GM19023 (cell line): Measurements from ENCODE around the gene OR2G6.
"Not testable (repeated sequence)": the region's sequence is repeated elsewhere in the genome, so short reads cannot be mapped to it uniquely, and the experiment has no call there.

Experiments
- ATAC-seq: cut with Tn5 transposase; IDR thresholded peaks from one replicate; pipeline ENCODE4 v1.9.1; 2021; ENCODE audit warnings: mild to moderate bottlenecking, moderate library complexity; ENCODE audit not compliant: unreplicated experiment

Gene OR2G6

DNA sequence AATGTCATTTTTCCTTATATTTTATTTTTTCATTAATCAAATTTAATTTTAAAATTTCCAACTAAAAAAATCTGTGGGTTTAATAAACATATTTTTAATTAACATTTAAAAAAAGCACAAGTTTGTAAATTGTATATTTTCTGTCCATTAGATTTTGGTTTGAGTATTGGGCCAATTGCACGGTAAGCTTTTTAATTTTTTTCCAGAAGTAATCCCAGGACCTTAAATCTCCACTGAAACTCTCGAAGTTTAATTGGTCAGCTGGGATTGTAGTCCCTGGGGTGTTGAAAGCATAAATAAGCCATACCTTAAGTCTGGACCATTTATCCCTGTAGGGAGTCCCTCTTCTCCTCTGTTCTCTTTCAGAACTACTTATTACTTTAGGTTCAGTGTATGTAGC is at the start of gene OR2G6:
TSS of gene OR2G6 (plus strand) at position 301 of the 400 bp plus-strand sequence. CDS start 13,574 bp downstream, outside the sequence.
- not testable (repeated sequence) for ATAC-seq

DNA sequence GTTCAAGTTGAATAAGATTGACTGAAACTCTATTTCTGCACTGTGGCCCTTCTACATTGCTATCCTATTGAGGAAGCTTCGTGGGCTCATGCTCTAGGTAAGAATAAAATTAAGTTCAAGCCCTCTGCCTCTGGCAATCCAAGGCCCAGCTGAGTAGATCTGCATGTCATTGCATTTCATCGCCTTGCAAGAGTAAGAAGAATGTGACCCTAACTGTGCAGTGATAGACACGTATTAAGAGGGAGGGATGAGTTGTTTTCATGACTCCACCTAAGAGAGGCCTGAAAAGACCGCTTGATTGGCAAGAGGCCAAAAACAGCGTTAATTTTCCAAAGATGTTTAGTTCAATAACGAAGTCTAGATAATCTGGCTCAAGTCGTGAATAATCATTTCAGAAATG is 48.8 kb upstream of the OR2G6 start:
- ATAC-seq, result not testable (repeated sequence)

DNA sequence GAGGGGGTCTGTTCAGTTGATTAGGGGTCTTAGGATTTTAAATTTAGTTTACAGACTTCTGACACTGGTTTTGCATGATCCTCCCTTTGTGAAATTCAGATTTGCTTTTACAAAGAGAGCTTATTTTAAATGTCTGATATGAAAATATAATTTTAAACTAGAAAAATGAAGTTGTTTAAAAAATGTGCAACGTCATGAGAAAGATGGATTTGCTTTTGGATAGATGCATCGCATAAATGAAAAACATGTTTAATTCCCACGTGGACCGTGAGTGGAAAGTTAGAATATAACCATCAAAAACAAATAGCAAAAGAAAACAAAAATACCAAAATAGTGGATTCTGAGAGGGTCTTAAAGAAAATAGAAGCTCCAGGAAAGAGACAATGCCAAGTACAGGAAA is 36.7 kb upstream of the OR2G6 start:
- ATAC-seq, result no peak

DNA sequence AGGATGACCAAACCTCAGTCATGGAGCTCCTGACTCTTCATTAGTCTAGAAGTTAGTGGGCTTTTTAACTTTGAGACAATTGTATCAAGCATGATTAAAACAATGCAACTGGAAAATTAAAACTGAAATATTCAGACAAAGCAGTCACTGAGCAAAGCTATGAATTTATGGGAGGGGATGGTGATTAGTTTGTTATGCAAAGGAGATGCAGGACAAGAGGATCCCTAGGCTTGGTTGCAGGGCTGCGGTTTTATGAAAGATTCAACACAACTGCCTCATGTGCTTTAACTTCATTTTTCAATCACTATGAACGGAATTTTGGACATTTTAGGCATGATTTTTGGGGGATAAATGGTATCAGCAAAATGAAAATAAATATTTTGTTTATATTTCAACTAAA is 35.8 kb upstream of the OR2G6 start:
- ATAC-seq, result not testable (repeated sequence)

DNA sequence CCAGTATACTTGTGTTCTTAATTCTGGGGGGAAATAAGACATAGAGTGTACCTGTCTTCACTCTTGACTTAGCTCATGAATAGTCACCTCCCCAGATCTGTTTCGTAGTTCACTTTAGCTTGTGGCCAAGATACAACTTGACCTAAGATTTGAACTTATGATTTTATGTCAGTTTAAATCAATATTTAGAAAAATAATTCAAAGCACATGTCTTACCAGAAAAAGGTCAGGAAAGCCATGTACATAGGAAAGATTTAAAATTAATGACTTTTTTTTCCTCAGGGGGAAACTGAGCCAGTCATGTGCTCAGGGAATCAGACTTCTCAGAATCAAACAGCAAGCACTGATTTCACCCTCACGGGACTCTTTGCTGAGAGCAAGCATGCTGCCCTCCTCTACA is 34.8 kb upstream of the OR2G6 start, which contains the start of gene OR2T3:
TSS of gene OR2T3 (plus strand) at position 301 of the 400 bp plus-strand sequence. CDS start at position 301, 0 bp downstream.
- ATAC-seq, result not testable (repeated sequence)

DNA sequence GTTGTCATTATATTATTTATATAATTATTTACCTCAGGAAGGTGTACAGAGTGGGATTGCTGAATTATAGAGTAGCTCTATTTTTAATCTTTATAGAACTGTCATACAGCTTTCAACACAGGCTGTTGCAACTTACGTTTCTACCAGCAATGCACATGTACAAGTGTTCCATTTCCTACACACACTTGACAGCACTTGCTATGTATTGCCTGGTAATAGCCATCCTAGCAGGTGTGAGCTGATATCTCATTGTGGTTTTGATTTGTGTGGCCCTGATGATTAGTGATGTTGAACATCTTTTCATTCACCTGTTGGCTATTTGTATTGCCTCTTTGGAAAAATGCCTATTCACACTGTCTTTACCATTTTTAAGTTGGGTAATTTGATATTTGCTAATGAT is 32.2 kb upstream of the OR2G6 start:
- peak; percentile 90 for ATAC-seq

DNA sequence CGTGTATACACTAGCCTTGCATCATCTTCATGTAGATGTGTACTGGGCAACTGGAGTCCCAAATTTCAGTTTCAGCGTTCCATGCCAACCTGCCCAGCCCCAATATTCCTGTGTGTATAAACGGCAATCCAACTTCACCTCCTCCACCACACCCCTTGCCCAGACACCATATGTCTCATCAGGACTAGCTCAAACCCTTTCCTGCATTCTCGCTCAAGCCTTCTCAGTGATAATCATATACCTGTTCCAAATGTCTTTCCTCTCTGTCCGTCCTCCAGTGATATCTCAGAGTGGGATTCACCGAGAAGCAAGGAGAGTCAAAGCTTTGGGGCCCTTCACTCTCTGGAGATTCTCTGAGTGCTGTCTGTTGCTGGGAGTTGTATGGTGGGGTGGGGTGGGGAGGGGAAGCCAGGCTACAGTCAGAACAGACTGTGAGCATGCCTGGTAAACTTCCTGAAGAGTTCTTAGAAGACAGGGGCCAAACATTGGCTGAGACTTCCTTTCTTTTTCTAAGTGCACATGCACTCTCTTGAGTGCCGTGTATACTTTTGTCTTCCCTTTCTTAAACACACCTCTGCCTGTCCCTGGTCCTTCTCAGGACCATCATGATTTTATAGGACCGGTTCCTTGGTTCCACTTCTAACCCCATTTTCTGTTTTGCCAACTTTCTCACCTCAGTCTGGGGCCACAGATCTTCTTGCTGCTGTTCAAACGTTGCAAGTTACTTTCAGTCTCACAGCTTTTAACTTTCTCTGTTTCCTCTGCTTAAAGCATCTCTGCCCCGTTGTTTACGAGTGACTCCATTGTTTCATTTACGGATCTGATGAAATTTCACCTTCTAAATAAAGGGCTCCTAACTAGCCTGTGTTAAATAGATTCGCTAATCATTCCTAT is 25.9 kb upstream of the OR2G6 start:
- peak; percentile 75 for ATAC-seq

DNA sequence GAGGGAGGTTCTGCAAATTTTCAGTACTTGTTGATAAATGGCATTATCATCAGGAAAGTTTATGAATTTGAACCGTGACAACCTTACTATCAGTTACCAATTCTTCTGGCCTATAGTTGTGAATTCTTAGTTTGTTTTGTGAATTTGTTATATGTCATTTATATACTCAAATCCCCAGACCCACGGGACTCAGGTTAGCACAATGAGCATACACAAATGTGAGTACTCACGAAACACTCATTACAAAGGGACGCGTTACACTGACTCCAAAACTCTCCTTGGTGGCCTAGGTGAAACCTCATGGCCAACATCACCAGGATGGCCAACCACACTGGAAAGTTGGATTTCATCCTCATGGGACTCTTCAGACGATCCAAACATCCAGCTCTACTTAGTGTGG is 19.6 kb upstream of the OR2G6 start, which contains the start of gene OR2T5:
TSS of gene OR2T5 (plus strand) at position 301 of the 400 bp plus-strand sequence. CDS start at position 301, 0 bp downstream.
- not testable (repeated sequence) for ATAC-seq

DNA sequence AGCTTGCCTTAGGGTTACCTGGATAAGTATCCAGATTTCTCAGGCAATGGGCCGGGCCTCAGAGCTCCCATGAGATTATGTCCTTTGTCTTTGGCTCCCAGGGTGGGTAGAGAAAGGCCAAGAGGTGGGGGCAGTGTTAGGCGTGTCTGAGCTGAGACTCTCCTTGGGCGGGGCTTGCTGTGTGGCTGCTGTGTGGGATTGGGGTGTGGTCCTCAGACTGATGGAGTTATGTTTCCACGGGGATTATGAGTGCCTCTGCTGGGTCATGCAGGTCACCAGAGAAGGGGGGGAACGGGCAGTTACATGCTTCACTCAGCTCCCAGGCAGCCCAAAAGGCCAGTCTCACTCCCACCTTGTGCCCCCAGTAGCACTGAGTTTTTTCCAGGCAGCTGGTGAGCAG is 11.2 kb upstream of the OR2G6 start:
- ATAC-seq, result not testable (repeated sequence)

DNA sequence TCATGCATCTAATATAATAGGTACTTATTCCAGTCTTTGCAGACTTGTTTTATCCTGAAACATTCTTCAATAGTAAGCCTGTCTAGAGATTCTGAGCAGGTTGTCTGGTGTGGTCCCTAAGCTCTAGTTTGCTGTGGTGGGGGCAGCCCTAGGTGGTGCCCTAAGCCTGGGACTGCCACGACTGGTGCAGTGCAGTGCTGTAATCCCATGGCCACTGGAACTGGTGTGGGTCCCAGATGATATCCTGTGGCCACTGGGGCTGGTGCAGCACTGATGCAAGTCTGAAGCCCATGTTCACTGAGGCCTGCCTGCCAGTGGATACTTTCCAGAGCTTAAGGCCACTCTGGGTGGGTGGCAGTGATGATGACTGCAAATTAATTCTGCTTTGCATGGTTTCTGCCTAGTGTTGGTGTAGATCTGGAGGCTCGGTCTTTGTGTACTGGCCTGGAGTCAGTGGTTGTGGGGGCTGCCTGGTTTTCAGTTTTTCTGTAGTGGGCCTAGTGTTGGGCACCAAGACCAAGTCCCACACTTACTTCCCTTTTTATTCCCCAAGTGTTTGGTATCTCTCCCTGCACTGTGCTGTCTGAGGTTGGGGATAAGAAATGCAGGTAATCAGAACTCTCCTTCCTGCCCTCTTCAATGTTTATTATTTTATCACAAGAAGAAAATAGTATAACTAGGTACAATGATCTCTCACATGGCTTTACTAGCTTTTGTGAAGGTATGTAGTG is 7.4 kb upstream of the OR2G6 start:
- ATAC-seq, result not testable (repeated sequence)

DNA sequence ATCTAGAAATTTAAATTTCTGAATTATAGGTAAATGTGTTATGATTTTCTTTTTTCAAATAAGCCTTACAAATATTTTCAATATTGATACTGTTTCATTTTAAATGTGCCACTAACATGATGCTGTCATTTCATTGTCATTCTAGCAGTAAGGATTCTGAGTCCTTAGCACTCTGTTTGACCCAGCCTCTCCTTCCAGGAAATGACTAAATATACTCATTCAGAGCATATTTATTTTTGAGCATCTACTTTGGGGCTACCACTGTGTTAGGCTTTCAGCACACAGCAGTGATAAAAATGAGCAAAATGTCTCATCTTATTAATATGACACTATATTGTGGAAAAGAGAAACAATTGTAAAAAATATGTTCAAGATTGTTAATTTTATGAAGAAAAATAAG is 2.3 kb downstream of the OR2G6 start:
- not testable (repeated sequence) for ATAC-seq

DNA sequence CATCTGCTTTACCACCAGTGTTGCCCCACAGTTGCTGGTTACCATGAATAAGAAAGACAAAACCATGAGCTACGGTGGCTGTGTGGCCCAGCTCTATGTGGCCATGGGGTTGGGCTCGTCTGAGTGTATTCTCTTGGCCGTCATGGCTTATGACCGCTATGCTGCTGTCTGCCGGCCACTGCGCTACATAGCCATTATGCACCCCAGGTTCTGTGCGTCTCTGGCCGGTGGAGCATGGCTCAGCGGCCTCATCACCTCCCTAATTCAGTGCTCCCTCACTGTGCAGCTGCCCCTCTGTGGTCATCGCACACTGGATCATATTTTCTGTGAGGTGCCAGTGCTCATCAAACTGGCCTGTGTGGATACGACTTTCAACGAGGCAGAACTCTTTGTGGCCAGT is 14.0 kb downstream of the OR2G6 start:
- ATAC-seq, result no peak

DNA sequence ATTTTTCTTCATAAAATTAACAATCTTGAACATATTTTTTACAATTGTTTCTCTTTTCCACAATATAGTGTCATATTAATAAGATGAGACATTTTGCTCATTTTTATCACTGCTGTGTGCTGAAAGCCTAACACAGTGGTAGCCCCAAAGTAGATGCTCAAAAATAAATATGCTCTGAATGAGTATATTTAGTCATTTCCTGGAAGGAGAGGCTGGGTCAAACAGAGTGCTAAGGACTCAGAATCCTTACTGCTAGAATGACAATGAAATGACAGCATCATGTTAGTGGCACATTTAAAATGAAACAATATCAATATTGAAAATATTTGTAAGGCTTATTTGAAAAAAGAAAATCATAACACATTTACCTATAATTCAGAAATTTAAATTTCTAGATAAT is 29.6 kb downstream of the OR2G6 start:
- ATAC-seq, result not testable (repeated sequence)

DNA sequence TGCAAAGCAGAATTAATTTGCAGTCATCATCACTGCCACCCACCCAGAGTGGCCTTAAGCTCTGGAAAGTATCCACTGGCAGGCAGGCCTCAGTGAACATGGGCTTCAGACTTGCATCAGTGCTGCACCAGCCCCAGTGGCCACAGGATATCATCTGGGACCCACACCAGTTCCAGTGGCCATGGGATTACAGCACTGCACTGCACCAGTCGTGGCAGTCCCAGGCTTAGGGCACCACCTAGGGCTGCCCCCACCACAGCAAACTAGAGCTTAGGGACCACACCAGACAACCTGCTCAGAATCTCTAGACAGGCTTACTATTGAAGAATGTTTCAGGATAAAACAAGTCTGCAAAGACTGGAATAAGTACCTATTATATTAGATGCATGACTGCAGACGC is 39.5 kb downstream of the OR2G6 start:
- not testable (repeated sequence) for ATAC-seq

DNA sequence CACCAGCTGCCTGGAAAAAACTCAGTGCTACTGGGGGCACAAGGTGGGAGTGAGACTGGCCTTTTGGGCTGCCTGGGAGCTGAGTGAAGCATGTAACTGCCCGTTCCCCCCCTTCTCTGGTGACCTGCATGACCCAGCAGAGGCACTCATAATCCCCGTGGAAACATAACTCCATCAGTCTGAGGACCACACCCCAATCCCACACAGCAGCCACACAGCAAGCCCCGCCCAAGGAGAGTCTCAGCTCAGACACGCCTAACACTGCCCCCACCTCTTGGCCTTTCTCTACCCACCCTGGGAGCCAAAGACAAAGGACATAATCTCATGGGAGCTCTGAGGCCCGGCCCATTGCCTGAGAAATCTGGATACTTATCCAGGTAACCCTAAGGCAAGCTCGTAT is 43.2 kb downstream of the OR2G6 start:
- ATAC-seq, result not testable (repeated sequence)

DNA sequence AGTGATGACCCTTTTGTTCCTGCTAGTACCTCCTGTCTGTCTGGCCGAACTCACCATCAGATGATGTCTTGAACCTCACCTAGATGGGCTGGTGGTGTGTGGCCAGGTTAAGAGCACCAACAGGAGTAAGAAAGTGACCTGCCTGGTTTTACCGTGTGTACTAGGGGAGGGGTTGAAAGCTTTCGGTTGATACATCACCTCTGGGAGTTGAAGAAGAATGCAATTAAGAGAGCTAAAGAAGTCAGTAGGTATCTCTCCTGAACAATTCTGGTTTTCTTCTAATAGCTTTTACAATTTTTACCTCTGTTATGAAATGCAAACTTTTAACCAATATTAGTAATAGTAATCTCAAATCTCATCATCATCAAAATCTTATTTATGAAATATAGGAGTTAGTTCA is 54.8 kb downstream of the OR2G6 start, which contains the start of gene OR2T29:
TSS of gene OR2T29 (minus strand) at position 101 of the 400 bp plus-strand sequence. CDS start 3,281 bp downstream, outside the sequence.
- ATAC-seq, result not testable (repeated sequence)

DNA sequence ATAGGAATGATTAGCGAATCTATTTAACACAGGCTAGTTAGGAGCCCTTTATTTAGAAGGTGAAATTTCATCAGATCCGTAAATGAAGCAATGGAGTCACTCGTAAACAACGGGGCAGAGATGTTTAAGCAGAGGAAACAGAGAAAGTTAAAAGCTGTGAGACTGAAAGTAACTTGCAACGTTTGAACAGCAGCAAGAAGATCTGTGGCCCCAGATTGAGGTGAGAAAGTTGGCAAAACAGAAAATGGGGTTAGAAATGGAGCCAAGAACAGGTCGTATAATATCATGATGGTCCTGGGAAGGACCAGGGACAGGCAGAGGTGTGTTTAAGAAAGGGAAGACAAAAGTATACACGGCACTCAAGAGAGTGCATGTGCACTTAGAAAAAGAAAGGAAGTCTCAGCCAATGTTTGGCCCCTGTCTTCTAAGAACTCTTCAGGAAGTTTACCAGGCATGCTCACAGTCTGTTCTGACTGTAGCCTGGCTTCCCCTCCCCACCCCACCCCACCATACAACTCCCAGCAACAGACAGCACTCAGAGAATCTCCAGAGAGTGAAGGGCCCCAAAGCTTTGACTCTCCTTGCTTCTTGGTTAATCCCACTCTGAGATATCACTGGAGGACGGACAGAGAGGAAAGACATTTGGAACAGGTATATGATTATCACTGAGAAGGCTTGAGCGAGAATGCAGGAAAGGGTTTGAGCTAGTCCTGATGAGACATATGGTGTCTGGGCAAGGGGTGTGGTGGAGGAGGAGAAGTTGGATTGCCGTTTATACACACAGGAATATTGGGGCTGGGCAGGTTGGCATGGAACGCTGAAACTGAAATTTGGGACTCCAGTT is 57.9 kb downstream of the OR2G6 start:
- not testable (repeated sequence) for ATAC-seq

DNA sequence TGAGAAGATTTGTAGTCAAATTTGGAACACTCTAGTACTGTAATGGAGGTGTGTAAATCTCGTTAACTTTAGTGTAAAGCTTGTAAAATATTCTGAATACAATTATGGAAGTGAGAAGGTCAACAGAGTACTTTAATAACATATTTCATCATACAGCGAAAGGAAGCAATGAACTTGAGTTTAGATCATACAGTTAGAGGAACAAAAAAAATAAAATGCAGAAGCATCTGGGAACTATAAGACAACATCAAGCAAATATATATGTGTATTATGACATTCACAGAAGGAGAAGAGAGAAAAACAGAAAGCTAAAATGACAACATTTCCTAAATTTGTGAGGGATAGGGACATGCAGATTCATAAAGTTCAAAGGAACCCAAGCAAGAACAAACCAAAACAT is 61.2 kb downstream of the OR2G6 start:
- ATAC-seq, result not testable (repeated sequence)

DNA sequence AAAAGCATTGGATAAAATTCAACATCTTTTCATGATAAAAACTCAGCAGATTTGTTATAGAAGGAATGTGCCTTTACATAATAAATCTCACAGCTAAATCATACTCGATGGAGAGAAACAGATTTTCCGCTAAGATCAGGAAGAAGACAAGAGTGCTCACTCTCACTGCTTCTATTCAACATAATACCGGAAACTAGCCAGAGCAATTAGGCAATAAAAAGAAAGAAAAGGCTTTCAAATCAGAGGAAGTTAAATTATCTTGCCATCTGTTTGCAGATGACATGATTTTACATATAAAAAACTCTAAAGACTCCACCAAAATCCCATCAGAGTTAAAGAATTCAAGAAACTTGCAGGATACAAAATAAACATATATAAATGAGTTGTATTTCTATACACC is 62.9 kb downstream of the OR2G6 start:
- ATAC-seq, result not testable (repeated sequence)

DNA sequence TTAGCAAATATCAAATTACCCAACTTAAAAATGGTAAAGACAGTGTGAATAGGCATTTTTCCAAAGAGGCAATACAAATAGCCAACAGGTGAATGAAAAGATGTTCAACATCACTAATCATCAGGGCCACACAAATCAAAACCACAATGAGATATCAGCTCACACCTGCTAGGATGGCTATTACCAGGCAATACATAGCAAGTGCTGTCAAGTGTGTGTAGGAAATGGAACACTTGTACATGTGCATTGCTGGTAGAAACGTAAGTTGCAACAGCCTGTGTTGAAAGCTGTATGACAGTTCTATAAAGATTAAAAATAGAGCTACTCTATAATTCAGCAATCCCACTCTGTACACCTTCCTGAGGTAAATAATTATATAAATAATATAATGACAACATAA is 64.2 kb downstream of the OR2G6 start:
- ATAC-seq, result peak; percentile 98
